HEK293T (cell line): ENCODE results near the gene POLR2L.

Source experiments
- CTCF ChIA-PET: fragments of 350-600 bp; formaldehyde crosslinking; extraction: SDS; loops from one replicate; lab custom pipeline; 2021; ENCODE audit warnings: antibody characterized with exemption, inconsistent platforms; lab: Yijun Ruan, JAX
- POLR2A ChIA-PET: fragments of 350-600 bp; formaldehyde crosslinking; extraction: SDS; loops from one replicate; lab custom pipeline; 2020; ENCODE audit warnings: antibody characterized with exemption, inconsistent platforms; lab: Yijun Ruan, JAX
- DNase-seq: peaks from one replicate; pipeline ENCODE4 v3.0.0; 2012; ENCODE audit warnings: mixed read lengths; ENCODE audit errors: extremely low spot score
- ARNT ChIP-seq: fragments of 450-650 bp; IDR thresholded peaks from 2 replicates; pipeline ENCODE4 v1.6.1; 2017; ENCODE audit warnings: mild to moderate bottlenecking
- BHLHE40 ChIP-seq: fragments of 450-650 bp; IDR thresholded peaks from 2 replicates; pipeline ENCODE4 v1.6.1; 2016; ENCODE audit warnings: mild to moderate bottlenecking, moderate library complexity, borderline replicate concordance
- CTBP1 ChIP-seq: fragments of 450-650 bp; IDR thresholded peaks from 2 replicates; pipeline ENCODE4 v1.6.1; 2016; ENCODE audit warnings: borderline replicate concordance
- ELF4 ChIP-seq: fragments of 450-650 bp; IDR thresholded peaks from 2 replicates; pipeline ENCODE4 v1.6.1; 2017; ENCODE audit warnings: antibody characterized with exemption
- FOXA1 ChIP-seq: fragments of 450-650 bp; IDR thresholded peaks from 2 replicates; pipeline ENCODE4 v1.6.1; 2016; ENCODE audit warnings: mild to moderate bottlenecking
- FOXK2 ChIP-seq: fragments of 450-650 bp; IDR thresholded peaks from 2 replicates; pipeline ENCODE4 v1.6.1; 2016; ENCODE audit warnings: mild to moderate bottlenecking
- FOXM1 ChIP-seq: fragments of 450-650 bp; IDR thresholded peaks from 2 replicates; pipeline ENCODE4 v1.6.1; 2017; ENCODE audit warnings: mild to moderate bottlenecking, borderline replicate concordance
- HDGF ChIP-seq: fragments of 450-650 bp; IDR thresholded peaks from 2 replicates; pipeline ENCODE4 v1.6.1; 2017; ENCODE audit warnings: antibody characterized with exemption, borderline replicate concordance
- L3MBTL2 ChIP-seq: fragments of 450-650 bp; conservative IDR thresholded peaks from 2 replicates; pipeline ENCODE4 v1.6.1; 2016; ENCODE audit warnings: mild to moderate bottlenecking
- LEF1 ChIP-seq: fragments of 450-650 bp; IDR thresholded peaks from 2 replicates; pipeline ENCODE4 v1.6.1; 2017; ENCODE audit warnings: mild to moderate bottlenecking, borderline replicate concordance
- NFRKB ChIP-seq: fragments of 450-650 bp; IDR thresholded peaks from 2 replicates; pipeline ENCODE4 v1.6.1; 2016; ENCODE audit warnings: mild to moderate bottlenecking, moderate library complexity
- PKNOX1 ChIP-seq: fragments of 450-650 bp; IDR thresholded peaks from 2 replicates; pipeline ENCODE4 v1.6.1; 2016
- SP1 ChIP-seq: fragments of 450-650 bp; IDR thresholded peaks from 2 replicates; pipeline ENCODE4 v1.6.1; 2017
- SUZ12 ChIP-seq: fragments of 450-650 bp; IDR thresholded peaks from 2 replicates; pipeline ENCODE4 v1.6.1; 2016; ENCODE audit warnings: mild to moderate bottlenecking
- TARDBP ChIP-seq: fragments of 450-650 bp; IDR thresholded peaks from 2 replicates; pipeline ENCODE4 v1.6.1; 2016
- ZNF384 ChIP-seq: fragments of 450-650 bp; IDR thresholded peaks from 2 replicates; pipeline ENCODE4 v1.6.1; 2016

Gene POLR2L

DNA sequence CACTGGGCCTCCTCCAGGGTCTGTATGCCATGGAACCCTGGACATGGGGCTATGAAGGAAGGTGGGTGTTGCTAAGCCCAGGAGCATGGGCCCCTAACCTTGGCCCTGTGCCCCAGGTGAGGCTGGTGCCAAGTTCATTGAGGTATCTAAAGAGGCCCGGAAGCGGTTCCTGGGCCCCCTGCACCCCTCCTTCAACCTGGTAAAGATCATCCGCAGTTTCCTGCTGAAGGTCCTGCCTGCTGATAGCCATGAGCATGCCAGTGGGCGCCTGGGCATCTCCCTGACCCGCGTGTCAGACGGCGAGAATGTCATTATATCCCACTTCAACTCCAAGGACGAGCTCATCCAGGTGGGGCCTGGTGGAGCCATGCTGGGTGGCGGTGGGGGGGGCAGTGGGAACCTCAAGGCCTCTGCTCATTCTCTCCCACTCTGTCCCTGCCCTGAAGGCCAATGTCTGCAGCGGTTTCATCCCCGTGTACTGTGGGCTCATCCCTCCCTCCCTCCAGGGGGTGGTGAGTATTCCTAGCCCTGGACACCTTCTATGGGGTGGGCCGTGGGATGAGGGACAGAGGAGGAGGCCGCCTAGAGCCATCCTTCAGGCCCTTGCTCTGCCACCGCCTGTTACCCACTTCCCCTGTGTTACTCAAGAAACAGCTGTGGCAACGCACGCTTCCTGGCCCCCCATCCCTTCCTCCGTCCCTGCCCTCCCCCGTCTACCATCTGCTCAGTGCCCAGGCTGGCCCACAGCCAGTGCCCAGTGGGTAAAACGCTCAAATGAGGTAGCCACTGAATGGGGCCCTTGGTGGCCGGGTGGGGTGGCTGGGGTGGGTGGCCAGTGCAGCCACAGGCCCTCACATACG lies 20.6 kb downstream of the POLR2L start:
- POLR2A ChIA-PET: interaction anchor here (0.9 to 5.3 kb wide), 4 partner anchors 11 to 21 kb away, joined by 3 to 39 read pairs (median 4); partner anchors contain the start of genes CD151, POLR2L, RPLP2 and TSPAN4
- DNase-seq: no peak
- CTCF ChIA-PET: no interaction called here
- TF ChIP-seq L3MBTL2: no peak

DNA sequence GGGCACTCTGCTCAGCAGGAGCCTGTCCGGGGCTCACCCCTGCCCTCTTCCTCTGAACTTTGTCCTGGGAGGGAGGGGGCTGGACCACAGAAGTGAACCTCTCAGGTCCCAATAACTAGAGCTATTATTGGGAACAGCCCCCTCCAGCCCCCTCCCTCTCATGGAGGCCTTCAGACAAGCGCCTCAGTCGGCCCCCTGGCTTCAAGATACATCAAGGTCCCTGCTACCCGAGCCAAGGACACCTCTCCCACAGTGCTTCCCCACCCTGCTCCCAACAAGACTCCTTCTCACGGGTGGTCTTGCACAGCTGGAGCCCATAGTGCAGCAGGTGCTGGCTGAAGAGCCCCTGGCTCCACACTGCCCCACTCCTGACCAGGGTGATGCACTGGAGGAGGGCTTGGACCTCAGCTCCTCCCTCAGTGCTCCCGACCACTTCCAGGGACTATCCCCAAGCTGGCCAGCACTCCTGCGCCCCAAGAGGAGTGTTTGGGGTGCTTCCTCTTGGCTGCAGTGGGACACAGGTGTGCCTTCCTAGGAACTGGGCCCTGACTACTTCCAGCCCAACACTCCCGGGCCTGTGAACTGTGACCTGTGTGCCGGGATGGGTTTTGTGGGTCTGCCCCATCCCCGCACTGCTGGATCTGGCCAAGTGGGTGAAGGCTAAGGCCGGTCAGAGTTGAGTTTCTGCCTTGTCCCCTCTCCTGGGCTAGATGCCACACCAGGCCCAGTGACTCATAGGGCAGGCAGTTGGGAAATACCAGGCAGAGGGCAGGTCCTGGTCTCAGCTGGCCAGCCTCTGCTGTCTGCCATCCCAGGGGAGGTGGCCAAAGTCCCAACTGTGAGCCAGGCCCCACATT lies 21.4 kb downstream of the POLR2L start:
- CTCF ChIA-PET: no interaction called here
- TF ChIP-seq LEF1: no peak
- TF ChIP-seq SP1: no peak
- no peak for TF ChIP-seq CTBP1
- TF ChIP-seq L3MBTL2: no peak
- TF ChIP-seq BHLHE40: no peak
- no peak for TF ChIP-seq SUZ12
- TF ChIP-seq FOXK2: no peak
- TF ChIP-seq PKNOX1: no peak
- TF ChIP-seq TARDBP: no peak
- no peak for TF ChIP-seq HDGF
- no peak for TF ChIP-seq FOXA1
- no peak for TF ChIP-seq NFRKB
- no peak for TF ChIP-seq FOXM1
- TF ChIP-seq ZNF384: no peak
- POLR2A ChIA-PET: interaction anchor here (1.2 to 5.3 kb wide), 3 partner anchors 12 to 22 kb away, joined by 3 to 40 read pairs (median 39); partner anchors contain the start of genes CD151, POLR2L, RPLP2 and TSPAN4
- DNase-seq: no peak

- POLR2A ChIA-PET: interaction anchor here (1.0 to 5.3 kb wide), 7 partner anchors 11 to 244 kb away, joined by 3 to 40 read pairs (median 7); partner anchors contain the start of genes CD151, GATD1 and RPLP2
- CTCF ChIA-PET: no interaction called here
- TF ChIP-seq LEF1 (no peak), HDGF (no peak), L3MBTL2 (no peak), ZNF384 (no peak), FOXA1 (no peak), CTBP1 (no peak), BHLHE40 (no peak), ELF4 (no peak), TARDBP (no peak), NFRKB (no peak), ARNT (no peak), SUZ12 (no peak), SP1 (no peak), PKNOX1 (no peak), FOXK2 (no peak)
- peak; percentile 61 for DNase-seq
These were observed 22.2 kb downstream of the POLR2L start for GRCh38 chr11:819943-820649.

- peak; percentile 89 for DNase-seq
- TF ChIP-seq CTBP1 (no peak), SP1 (no peak)
- CTCF ChIA-PET: interaction anchor here (0.6 to 1.3 kb wide), 2 partner anchors 30 to 314 kb away, joined by 3 read pairs; no protein-coding TSS in a partner anchor
- POLR2A ChIA-PET: interaction anchor here (0.6 to 5.3 kb wide), 14 partner anchors 9 to 244 kb away, joined by 3 to 40 read pairs (median 5); partner anchors contain the start of genes CD151, CRACR2B, GATD1 and RPLP2
These were observed 23.0 kb downstream of the POLR2L start for GRCh38 chr11:819129-819931.

GRCh38 chr11:818396-819128 lies 23.8 kb downstream of the POLR2L start, which contains the start of gene PNPLA2:
Gene PNPLA2 (plus strand): TSS chr11:818914. CDS start chr11:819719, 805 bp downstream.
- POLR2A ChIA-PET: interaction anchor here (0.6 to 5.3 kb wide), 15 partner anchors 10 to 243 kb away, joined by 3 to 40 read pairs (median 4); partner anchors contain the start of genes CD151, CRACR2B, GATD1 and RPLP2
- no peak for DNase-seq
- CTCF ChIA-PET: interaction anchor here (0.6 to 1.3 kb wide), 3 partner anchors 25 to 315 kb away, joined by 3 read pairs; partner anchors contain the start of gene TSPAN4
- TF ChIP-seq ZNF384: no peak
